GM12878 (cell line): ENCODE results near the gene ATP5F1D. TPM values are rescaled to one million over a fixed set of nuclear protein-coding genes. Genes with fewer than 3 reads are reported as not detected.
A peak's percentile ranks its signal among the peaks of the same experiment; 100 is the strongest.

Experiments used
- CBX3 ChIP-seq: fragments of 200-600 bp; sonication (generic); IDR thresholded peaks from 2 replicates; pipeline ENCODE4 v1.6.1; 2016; ENCODE audit warnings: low read depth, borderline replicate concordance
- CREM ChIP-seq: IDR thresholded peaks from 2 replicates; pipeline ENCODE4 v1.6.1; 2014; ENCODE audit warnings: antibody characterized with exemption, low read depth
- CUX1 ChIP-seq: IDR thresholded peaks from 2 replicates; pipeline ENCODE4 v1.6.1; 2012; ENCODE audit warnings: improper control_type of control experiment, low read depth, low read length; ENCODE audit not compliant: insufficient replicate concordance
- FOS ChIP-seq: IDR thresholded peaks from 3 replicates; pipeline ENCODE4 v1.6.1; 2011; ENCODE audit warnings: borderline replicate concordance; ENCODE audit not compliant: insufficient read length; ENCODE audit errors: extremely low read depth
- FOXK2 ChIP-seq: fragments of 450-650 bp; IDR thresholded peaks from 2 replicates; pipeline ENCODE4 v1.6.1; 2017; ENCODE audit warnings: mild to moderate bottlenecking, moderate library complexity
- IKZF1 ChIP-seq: fragments of 450-650 bp; conservative IDR thresholded peaks from 2 replicates; pipeline ENCODE4 v1.6.1; 2017; ENCODE audit warnings: antibody characterized with exemption, mild to moderate bottlenecking
- PBX3 ChIP-seq: IDR thresholded peaks from 2 replicates; pipeline ENCODE4 v1.6.1; 2011; ENCODE audit warnings: mild to moderate bottlenecking, low read depth, low read length, moderate library complexity; ENCODE audit not compliant: insufficient replicate concordance
- POU2F2 ChIP-seq: IDR thresholded peaks from 3 replicates; pipeline ENCODE4 v1.6.1; 2011; ENCODE audit warnings: low read depth, mild to moderate bottlenecking, low read length, borderline replicate concordance
- SIN3A ChIP-seq: IDR thresholded peaks from 2 replicates; pipeline ENCODE4 v1.6.1; 2012; ENCODE audit warnings: low read depth, low read length, improper control_type of control experiment
- SMAD5 ChIP-seq: IDR thresholded peaks from 2 replicates; pipeline ENCODE4 v1.6.1; 2016; ENCODE audit warnings: antibody characterized with exemption, low read depth
- ZNF24 ChIP-seq: fragments of 450-650 bp; IDR thresholded peaks from 2 replicates; pipeline ENCODE4 v1.6.1; 2017; ENCODE audit warnings: antibody characterized with exemption, mild to moderate bottlenecking
- ZSCAN29 ChIP-seq: fragments of 450-650 bp; IDR thresholded peaks from 2 replicates; pipeline ENCODE4 v1.6.1; 2017; ENCODE audit warnings: mild to moderate bottlenecking, moderate library complexity
- ZZZ3 ChIP-seq: IDR thresholded peaks from 2 replicates; pipeline ENCODE4 v1.6.1; 2011; ENCODE audit warnings: low read depth; ENCODE audit not compliant: control insufficient read depth, insufficient read length
- polyA plus RNA-seq, 11 experiments: library from polyadenylated mRNA; depleted of rRNA in 4 of 11; unstranded in 6 of 11; stranded (reverse) in 5 of 11; fragments of >200 nt; fragmentation: Nextera tagmentation in 4 of 11; fragmentation: Illumina TruSeq in 1 of 11; extraction: Ambion mirVana in 4 of 11; extraction: Trizol in 1 of 11; gene quantifications; 1 replicate in 1 of 11; 2 replicates in 10 of 11; pipeline versions ENCODE4 v1.2.1 to v1.2.3, GENCODE V29; 2011 to 2016; ENCODE audit warnings: inconsistent platforms in 2 of 11, missing spikeins in 2 of 11, low read depth in 1 of 11
- total RNA-seq, 4 experiments: library from RNA; depleted of rRNA in 3 of 4; stranded (reverse); fragments of >200 nt in 3 of 4; fragmentation: Illumina TruSeq in 1 of 4; extraction: Trizol in 1 of 4; gene quantifications; 2 replicates each; pipeline versions ENCODE4 v1.2.1 to v1.2.3, GENCODE V29; 2013 to 2021
- TF ChIP-seq, protein P1 (sequence below): fragments of 450-650 bp; IDR thresholded peaks from 2 replicates; pipeline ENCODE4 v1.6.1; 2017; ENCODE audit warnings: mild to moderate bottlenecking, moderate library complexity
- TF ChIP-seq, protein P2 (sequence below): fragments of 450-650 bp; conservative IDR thresholded peaks from 2 replicates; pipeline ENCODE4 v1.6.1; 2017; ENCODE audit warnings: mild to moderate bottlenecking, moderate library complexity

Gene ATP5F1D
- total and polyA plus RNA-seq, 10 of the 15 experiments (the other 5 are each of a cell fraction or from before 2014, with no cell fraction given): 7.2 to 357 (median 49.5) TPM

DNA sequence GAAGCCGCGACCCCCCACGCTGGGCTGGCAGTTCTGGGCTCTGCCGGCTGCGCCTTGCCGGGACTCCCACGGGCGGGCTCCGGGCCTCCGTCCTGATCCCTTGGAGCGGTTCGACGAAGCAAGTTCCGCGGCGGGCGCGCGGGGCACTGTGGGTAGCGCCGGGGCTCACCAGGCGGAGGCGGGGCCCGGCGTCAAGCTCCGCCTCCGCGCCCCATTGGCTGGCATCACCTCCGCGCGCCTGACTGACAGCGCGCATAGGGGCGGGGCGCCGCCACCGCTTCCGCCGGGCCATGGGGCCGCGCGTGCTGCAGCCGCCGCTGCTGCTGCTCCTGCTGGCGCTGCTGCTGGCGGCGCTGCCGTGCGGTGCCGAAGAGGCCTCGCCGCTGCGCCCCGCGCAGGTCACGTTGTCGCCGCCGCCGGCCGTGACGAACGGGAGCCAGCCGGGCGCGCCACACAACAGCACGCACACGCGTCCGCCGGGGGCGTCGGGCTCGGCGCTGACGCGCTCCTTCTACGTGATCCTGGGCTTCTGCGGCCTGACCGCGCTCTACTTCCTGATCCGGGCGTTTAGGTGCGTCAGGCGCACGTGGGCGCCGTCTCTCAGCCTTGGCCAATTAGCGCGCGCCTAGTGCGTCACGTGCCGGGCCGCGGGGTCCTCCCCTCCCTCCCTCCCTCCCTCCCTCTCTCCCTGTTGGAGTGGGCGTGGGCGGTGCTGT is 33.9 kb downstream of the ATP5F1D start, which contains the start of gene FAM174C (continued):
- TF ChIP-seq CUX1 (no peak), ZSCAN29 (peak; percentile 64; the same call in 1 of the 2 replicates), CBX3 (no peak), FOS (peak; percentile 55), PBX3 (peak; percentile 94), CREM (peak; percentile 94), SIN3A (0 out of 2 replicates have a peak, but pooled peaks have one; percentile 77), ZNF24 (peak; percentile 63), SMAD5 (peak; percentile 19; the same call in 1 of the 2 replicates), FOXK2 (no peak), POU2F2 (0 out of 3 replicates have a peak, but pooled peaks have one; percentile 46), ZZZ3 (no peak), IKZF1 (peak; percentile 86)
- TF ChIP-seq, protein P1, sequence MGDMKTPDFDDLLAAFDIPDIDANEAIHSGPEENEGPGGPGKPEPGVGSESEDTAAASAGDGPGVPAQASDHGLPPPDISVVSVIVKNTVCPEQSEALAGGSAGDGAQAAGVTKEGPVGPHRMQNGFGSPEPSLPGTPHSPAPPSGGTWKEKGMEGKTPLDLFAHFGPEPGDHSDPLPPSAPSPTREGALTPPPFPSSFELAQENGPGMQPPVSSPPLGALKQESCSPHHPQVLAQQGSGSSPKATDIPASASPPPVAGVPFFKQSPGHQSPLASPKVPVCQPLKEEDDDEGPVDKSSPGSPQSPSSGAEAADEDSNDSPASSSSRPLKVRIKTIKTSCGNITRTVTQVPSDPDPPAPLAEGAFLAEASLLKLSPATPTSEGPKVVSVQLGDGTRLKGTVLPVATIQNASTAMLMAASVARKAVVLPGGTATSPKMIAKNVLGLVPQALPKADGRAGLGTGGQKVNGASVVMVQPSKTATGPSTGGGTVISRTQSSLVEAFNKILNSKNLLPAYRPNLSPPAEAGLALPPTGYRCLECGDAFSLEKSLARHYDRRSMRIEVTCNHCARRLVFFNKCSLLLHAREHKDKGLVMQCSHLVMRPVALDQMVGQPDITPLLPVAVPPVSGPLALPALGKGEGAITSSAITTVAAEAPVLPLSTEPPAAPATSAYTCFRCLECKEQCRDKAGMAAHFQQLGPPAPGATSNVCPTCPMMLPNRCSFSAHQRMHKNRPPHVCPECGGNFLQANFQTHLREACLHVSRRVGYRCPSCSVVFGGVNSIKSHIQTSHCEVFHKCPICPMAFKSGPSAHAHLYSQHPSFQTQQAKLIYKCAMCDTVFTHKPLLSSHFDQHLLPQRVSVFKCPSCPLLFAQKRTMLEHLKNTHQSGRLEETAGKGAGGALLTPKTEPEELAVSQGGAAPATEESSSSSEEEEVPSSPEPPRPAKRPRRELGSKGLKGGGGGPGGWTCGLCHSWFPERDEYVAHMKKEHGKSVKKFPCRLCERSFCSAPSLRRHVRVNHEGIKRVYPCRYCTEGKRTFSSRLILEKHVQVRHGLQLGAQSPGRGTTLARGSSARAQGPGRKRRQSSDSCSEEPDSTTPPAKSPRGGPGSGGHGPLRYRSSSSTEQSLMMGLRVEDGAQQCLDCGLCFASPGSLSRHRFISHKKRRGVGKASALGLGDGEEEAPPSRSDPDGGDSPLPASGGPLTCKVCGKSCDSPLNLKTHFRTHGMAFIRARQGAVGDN: peak; percentile 93
- TF ChIP-seq, protein P2, sequence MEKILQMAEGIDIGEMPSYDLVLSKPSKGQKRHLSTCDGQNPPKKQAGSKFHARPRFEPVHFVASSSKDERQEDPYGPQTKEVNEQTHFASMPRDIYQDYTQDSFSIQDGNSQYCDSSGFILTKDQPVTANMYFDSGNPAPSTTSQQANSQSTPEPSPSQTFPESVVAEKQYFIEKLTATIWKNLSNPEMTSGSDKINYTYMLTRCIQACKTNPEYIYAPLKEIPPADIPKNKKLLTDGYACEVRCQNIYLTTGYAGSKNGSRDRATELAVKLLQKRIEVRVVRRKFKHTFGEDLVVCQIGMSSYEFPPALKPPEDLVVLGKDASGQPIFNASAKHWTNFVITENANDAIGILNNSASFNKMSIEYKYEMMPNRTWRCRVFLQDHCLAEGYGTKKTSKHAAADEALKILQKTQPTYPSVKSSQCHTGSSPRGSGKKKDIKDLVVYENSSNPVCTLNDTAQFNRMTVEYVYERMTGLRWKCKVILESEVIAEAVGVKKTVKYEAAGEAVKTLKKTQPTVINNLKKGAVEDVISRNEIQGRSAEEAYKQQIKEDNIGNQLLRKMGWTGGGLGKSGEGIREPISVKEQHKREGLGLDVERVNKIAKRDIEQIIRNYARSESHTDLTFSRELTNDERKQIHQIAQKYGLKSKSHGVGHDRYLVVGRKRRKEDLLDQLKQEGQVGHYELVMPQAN: peak; percentile 98
